DMS 273 (cell line): ENCODE data around the gene APBA2.

Source experiments
- DNase-seq: peaks from one replicate; lab custom pipeline; 2025; ENCODE audit not compliant: unreplicated experiment; lab: John Stamatoyannopoulos, UW

APBA2 gene

DNA sequence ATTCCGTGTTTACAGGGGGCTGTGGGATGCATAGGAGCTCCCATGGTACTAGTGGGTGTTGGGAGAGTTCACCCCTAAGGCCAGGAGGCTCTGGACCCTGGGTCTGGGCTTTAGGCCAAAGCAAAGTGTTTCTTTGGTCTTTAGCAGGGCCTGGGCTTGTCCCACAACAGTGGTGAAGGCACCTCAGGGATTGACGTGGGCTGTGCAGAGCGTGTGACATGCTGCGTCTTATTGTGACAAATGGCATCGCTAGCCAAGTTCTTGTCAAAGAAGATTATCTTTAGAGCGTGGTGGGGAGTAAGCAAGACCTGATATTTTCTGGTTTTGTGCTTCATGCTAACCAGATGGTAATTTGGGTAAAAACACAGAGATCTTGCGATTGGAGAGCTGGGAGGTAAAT is 170.1 kb downstream of the APBA2 start:
- DNase-seq, result no peak

DNA sequence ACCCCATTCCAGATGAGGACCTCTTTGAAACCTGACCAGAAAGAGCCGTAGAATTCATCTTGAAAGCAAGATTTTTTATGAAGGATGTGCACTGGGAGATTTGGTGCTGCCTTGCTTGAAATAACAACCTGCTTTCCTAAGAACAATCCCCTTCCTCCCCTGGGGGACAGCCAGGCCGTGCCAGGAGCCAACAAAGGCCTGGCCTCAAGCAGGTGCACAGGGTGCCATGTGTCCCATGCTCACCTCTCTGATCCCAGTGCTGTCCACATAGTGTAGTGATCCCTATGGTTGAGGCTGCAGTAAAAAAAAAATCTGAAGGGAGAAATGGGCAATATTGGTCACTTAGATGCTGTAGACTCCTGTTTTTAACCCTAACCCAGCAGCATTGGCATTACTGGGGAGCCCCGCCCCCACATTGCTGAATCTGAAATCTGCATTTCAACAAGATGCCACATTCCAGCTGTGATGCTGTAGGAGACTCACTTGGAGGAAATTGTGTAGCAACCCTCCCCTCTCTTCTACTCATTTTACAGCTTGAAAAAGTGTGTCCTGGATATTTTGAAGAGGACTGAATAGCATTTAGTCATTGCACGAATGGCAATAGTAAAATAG is 171.2 kb downstream of the APBA2 start:
- DNase-seq, result no peak

DNA sequence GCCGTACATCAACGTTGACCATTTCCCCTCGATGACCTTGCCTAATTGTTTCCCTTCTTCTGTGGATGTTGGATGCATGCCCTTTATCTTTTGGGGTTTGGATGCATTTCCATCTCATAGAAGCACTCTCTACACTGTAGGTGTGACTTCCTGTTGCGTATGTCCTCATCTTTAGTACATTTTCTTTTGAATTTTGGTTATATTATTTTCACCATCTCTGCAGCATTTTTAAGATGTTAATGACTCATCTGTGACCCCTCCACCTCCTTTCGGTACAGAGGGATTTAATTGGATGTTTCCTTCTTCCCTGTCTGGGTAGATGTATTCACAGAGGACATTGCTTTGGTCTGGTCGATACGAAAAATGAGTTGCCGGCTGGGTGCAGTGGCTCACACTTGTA is 172.1 kb downstream of the APBA2 start:
- DNase-seq, result no peak

DNA sequence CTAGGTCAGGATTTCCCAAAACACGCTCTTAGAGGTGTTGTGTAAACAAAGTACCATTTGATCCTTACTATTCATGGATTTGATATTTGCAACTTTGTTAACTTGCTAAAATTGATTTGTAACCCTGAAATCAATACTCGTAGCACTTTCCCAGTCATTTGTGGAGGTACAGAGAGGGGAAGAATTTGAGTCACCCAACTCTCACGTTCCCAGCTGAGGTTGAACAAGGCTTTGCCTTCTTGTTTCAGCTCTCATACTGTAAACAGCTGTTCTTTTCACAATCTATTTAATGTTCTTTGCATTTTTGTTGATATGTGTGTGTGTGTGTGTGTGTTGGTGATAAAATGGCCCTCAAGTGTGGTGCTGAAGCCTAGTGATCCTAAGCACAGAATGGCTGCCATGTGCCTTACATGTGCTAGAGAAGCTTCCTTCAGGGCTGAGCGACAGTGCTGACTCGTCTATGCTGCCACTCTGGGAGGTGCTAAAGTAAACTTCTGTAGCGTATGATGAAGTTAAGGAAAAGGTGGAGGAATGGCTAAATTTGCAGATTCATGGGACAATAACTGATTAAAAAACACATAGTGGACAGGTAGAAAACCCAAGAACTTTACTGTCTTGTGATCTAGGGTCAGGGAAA is 173.2 kb downstream of the APBA2 start:
- DNase-seq, result no peak

DNA sequence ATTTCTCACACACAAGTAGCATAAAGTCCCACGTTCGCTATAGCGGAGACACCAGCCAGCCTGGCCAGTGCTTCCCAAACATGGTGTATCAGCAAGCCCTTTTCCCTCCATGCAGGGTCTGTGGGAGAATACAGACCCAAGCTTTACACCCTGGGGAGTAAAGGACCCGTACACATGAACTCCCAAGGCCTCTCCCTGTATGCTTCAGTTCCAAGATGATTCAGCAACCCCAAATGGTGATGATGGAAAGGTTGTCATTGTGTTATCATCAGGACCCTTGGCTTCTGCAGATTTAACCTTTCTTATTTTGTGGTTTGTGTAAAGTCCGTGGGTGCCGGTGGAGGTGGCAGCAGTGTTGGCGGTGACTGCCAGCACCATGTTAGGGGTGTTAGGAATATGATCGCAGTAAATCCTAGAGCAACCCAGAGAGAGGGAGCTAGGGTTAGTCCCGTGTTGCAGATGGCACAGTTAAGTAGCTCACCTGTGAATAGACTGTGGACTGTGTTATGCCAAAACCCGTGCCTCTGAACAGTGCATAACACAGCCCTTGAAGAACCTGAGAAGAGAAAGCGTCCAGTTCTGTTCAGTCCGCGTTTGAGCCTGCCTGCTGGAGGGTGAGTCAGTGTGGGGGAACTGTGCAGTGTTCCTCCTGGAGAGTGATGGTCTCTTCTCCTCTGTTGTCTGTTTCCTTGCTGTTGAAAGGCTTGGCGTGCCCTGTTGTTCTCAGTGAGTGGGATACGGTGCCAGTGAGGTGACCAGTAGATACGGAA is 174.3 kb downstream of the APBA2 start:
- no peak for DNase-seq

DNA sequence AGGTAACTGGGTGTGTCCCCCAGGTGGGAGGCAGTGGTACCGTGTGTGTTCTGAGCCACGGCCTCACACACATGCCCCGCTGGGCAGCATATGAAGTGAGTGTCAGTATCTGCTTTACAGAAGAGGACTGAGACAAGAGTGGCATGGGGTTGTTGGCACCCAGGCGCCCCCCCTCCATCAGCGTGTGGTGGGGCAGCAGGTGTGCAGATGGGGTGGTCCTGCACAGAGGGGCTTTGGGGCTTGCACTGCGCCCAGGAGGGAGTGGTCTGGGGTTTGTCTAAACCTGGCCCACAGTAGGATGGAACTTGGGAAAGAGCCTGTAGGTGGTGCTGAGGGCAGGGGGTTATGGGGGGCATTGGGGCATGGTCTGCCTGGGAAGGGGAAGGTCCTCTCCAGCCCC is 176.0 kb downstream of the APBA2 start:
- no peak for DNase-seq

DNA sequence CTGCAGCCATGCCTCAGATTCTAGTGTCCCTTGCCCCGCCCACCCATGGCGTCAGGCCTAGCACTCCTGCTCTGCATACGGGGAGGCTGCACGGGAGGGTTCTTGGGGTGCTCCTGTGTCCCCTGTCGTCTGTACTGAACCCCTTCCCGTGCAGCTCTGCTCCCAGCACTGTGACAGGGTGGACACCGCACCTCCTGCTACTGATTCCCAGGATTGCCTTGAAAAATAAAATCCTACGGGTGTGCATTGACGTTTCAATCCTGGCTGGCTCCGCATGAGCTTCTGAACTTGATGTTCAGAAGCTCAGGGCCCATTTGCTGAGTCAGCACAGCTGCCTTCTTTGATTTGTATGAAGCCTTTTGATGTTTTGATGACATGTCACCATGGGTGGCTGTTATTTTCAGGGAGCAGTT is 176.4 kb downstream of the APBA2 start:
- DNase-seq, result no peak

DNA sequence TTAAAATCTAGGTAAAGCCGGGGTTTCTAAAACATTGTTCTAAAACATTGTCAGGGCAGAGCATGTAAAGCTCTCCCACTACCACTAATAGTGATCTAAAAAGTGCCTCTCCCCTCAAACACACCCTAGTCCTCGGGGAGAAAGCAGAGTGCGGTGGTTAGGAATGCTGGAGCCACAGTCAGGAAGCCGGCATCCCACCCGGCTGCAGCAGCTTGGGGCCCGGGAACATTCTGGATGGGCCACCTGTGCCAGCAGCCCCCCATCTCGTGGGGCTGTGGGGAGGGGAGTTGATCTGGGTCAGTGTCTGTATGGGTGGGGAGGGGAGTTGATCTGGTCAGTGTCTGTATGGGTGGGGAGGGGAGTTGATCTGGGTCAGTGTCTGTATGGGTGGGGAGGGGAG is 176.9 kb downstream of the APBA2 start:
- no peak for DNase-seq

DNA sequence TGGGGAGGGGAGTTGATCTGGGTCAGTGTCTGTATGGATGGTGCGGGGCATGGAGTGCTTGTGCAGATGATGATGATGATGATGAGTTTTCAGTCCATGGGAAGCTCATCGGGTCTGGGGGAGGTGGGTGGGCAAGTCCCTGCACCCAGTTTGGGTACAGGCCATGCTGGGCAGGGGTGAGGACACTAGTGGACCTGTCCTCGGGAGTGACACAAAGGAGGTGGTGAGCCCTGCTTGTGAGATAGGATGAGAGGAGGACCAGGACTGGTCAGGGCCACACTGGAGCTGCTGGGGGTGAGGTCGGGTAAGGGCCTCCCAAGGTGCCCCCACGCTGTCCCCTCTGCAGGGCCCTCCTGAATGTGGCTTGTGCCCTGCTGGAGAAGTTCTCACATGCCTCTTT is 177.9 kb downstream of the APBA2 start:
- no peak for DNase-seq

DNA sequence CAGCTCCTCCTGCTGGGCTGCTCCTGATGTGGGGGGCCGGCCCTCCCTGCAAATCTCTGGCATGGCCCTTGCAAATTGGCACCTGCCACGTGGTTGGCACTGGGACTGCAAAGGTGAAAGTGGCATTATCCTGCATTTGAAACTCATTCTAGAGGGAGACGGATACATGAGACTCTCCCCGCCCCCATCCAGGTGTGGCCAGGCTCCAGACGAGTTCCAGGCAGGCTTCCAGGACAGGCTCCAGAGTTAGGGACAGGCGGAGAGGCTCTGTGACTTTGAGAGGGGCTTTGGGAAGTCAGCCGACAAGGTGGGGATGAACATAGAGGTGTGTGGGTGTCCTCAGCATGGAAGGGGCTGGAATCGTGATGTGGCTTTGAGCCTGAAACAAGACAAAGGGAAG is 178.5 kb downstream of the APBA2 start:
- DNase-seq, result no peak

DNA sequence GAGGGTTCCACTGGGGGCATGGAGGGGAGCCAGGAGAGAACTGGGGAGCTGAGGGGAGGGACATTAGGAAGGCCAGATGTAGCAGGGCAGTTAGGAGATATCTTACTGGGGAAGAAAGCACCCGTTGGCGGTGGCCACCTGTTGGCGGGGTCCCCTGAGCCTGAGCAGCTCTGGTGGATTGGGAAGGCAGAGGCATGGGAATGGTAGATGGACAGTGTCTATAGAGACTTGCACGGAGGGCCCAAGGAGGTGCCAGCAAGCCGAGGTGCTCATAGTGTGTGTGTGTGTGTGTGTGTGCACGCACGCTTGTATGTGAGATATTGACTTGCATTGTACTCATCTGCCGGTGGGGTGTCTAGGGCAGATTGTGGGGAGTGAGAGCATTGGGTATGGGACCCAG is 179.0 kb downstream of the APBA2 start:
- DNase-seq, result no peak

DNA sequence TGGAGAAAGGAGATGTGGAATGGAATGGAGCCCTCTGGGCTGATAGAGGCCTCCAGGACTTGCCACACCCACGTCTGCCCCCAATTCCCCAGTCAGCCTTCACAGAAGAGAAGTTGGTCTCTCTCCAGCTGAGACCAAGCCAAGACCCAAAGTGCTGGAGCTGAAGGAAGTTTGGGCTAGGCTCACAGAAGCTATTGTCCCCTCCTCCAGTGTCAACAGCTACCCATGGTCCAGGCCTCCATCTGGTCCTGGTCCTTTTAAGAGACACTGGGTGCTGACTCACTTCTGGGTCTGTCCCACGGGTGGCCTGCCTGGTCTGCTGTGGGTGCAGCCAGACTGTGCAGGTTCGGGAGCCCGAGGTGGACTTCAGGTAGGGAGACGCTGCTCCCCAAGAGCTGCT is 179.8 kb downstream of the APBA2 start:
- DNase-seq, result no peak

DNA sequence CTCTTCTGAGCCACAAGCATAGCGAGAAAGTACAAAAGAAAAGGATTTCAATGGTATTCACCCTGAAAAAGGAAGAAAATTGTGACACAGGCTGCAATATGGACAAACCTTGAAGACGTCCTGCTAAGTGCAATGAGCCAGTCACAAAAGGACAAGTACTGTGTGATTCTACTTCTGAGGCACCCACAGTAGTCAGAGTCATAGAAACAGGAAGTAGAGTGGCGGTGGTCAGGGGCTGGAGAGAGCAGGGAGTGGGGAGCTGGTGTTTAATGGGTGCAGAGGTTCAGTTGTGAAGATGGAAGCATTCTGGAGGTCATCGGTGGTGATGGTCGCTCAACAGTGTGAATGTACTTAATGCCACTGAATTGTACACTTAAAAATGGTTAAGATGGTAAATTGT is 180.5 kb downstream of the APBA2 start:
- DNase-seq, result no peak

DNA sequence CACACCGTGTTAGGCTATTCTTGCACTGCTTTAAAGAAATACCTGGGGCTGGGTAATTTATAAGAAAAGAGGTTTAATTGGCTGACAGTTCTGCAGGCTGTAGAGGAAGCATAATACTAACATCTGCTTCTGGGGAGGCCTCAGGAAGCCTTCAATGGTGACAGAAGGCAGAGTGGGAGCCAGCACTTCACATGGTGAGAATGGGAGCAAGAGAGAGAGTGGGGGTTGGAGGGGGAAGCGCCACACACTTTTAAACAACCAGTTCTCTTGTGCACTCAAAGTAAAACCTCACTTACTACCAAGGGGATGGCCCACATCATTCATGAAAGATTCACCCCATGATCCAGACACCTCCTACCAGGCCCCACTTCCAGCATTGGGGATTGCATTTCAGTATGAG is 181.1 kb downstream of the APBA2 start:
- DNase-seq, result peak; percentile 34

DNA sequence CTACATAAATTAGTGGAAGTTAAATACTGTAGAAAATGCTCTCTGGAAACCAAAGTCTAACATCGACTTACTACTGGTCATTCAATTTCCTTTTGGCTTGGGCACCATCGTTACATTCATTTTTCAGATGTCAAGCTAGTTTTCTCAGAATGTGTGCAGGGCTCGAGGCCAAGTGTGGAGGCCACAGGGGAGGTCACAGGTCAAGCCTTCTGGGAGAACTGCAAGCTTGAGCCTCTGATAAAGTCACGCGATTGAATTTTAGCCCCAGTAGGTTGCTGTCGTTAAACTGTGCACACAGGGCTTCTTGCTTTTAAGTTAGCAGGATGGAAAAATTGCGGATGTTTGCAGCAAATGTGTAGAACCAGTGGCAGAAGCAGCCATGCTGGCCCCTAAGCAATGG is 182.2 kb downstream of the APBA2 start:
- no peak for DNase-seq

DNA sequence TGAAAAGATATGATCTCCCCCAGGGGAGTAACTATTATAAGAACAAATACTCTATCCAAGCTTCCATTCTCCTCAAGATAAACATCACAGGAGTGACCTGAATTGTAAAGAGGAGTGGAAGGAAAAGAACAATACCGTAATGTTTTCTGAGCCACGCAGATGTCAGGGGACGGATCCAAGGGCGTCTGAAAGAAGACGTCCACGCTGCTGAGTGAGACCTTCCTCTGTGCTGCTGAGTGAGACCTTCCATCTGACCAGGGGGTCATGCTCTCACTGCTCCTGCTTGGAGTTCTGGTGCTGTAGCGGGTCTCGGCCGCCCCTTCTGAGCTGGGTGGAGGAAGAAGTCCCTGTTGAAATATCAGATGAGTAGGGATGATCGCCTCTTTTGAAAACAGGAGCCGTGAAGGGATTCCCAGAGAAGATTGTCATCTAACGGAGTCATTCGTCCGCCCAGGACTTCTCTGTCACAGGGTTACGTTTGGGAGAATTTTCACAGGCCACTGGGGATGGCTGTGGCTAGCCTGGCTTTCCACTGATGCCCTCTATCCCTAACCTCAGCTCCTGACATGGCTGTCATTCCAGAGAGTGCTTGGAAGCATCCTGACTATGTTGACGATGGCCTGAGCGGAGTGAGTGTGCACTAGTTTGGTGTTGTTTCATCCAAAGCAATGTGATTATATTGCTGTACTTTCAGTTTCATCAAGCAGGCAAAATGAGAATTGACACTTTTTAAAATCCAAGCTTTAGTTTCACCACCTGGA is 184.9 kb downstream of the APBA2 start:
- DNase-seq, result no peak

DNA sequence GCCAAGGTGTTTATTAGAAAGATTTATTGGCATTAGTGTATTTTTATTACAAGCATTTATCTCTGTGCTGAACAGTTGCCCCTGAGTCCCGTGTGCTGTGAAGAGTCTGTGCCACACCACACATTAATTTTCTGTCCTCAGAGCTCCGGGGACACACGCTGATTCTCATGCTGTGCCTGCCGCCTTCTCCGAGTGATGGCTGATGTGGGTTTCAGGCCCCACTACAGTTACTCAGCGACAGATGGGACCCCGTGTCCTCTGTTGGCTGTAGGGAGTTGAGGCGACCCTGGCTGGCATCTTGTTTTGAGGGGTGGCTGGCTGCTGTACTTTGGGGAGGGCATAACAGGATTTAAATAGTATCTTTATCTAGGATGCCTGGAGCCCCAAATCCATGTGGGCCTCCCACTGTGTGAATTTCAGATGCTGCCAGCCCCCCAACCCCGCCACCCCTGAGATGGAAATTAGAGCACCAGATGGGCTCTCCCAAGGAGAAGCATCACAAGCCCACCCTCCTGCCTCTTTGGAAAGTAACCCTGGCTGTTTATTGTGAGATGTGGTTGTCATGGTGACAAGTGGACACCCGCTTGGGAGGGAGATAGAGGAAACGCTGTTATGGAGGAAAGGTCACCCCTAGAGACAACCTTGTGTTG is 185.6 kb downstream of the APBA2 start:
- peak; percentile 24 for DNase-seq

DNA sequence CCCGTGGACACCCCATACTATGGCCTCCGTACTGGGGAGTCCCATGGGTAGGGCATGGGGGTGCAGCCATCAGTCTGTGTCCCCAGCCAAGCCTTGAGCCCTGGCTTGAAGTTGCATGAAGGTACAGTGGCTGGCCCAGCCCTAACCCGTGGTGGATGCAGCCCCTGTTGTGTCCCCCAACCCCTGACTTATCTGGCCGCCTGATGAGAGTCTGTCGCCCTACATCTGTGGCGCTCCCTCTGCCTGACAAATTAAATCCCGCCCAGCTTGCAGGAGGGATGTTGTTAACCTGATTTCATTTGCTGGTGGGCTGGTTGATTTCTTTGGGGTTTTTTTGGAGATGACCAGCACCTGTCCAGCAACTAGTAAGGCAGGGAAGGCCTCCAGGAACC is 186.1 kb downstream of the APBA2 start:
- no peak for DNase-seq

DNA sequence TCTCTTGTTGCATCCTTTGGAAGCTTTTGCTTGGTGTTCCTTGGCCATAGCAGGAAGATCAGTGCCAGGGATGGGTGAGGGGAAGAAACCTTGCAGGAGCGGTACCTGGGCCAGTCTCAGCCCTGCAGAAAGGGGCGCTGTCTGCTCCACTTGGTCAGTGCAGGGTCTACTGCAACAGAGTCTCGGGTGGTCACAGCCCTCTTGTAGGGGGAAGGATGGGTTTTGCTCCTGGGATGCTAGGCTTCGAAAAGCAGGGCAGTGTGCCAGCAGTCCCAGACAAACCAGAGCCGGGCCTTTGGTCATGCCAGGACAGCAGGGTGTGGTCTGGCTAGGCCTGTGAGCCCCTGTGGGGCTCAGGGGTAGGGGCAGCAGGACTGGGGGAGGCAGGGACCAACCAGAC is 186.7 kb downstream of the APBA2 start:
- no peak for DNase-seq

DNA sequence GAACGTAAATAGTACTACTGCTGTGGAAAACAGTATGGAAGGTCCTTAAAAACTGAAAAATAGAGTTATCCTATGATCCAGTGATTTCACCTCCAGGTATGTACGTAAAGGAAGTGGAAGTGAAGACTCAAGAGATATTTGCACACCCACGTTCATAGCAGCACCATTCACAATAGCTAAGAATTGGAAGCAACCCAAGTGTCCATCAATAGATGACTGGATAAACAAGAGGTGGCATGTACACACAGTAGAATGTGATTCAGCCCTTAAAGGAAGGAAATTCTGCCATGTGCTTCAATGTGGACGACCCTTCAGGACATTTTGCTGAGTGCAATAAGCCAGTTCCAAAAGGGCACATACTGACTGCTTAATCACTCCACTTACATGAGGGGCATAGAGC is 188.3 kb downstream of the APBA2 start:
- no peak for DNase-seq

DNA sequence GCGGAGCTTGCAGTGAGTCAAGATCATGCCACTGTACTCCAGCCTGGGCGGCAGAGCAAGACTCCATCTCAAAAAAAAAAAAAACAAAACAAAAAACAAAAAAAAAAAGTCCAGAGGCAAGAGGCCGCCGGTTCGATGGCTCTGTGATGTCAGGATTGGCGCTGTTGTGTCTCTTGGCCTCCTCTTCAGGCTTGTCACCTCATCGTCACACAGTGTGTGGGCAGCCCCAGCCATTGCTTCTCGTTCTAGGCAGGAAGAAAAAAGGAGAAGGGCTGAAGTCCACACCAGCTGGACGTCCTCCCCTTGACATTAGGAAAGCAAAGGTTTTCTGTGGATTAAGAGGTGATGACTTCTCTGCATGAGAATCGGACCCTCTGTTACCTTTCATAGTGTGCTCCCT is 192.8 kb downstream of the APBA2 start:
- no peak for DNase-seq
